ENCODE data around the gene NAV3. TPM values are rescaled to one million over a fixed set of nuclear protein-coding genes. Genes with fewer than 3 reads are reported as not detected.
A peak's percentile ranks its signal among the peaks of the same experiment; 100 is the strongest.

The NAV3 gene
- total and polyA plus RNA-seq, 2 of the 4 experiments (the other 2 are of a cell fraction): 25.5 to 106 TPM

GRCh38 chr12:78018171-78018910, 187.6 kb downstream of the NAV3 start:
- H3K27ac ChIP-seq (ENCODE audit: insufficient read depth, low read length): peak overlapping the region; percentile 81; the same call in 1 of the 2 replicates
- CTCF ChIA-PET: interaction anchor here (0.8 kb wide), 1 partner anchor 16 kb away, joined by 3 read pairs; no protein-coding TSS in a partner anchor
- peaks cover 5% of the 10 kb centered on the region; the same call in 1 of the 2 replicates for H4K20me1 ChIP-seq (ENCODE audit: insufficient read depth, low read length)

More at GRCh38 chr12:78018171-78018910, 187.6 kb downstream of the NAV3 start:
- Histone ChIP-seq H3K56ac (ENCODE audit: extremely low read depth, insufficient read depth, low read length) (no peak overlapping the region), H3K4me2 (ENCODE audit: low read depth, low read length) (peak overlapping the region; percentile 34), H3K23ac (ENCODE audit: low read depth, low read length) (no peak overlapping the region), H3K4me3 (ENCODE audit: insufficient read depth, low read depth, low read length) (no peak overlapping the region), H3K79me1 (ENCODE audit: low read depth in 1 of 2, low read length in 2 of 2) (peaks cover 27 to 40% of the 10 kb centered on the region in 2 experiments), H3K18ac (ENCODE audit: low read depth, low read length) (peak overlapping the region; percentile 71), H3K4me1 (ENCODE audit: control insufficient read depth, insufficient read depth, low read length) (peaks cover 5% of the 10 kb centered on the region), H3K14ac (replicated peaks; ENCODE audit: low read depth, low read length) (no peak overlapping the region), H2BK20ac (ENCODE audit: low read depth, low read length) (no peak overlapping the region), H2AK9ac (replicated peaks; ENCODE audit: low read depth, low read length, poor library complexity) (no peak overlapping the region), H2AFZ (replicated peaks; ENCODE audit: low read length, poor library complexity) (no peak overlapping the region), H3K27me3 (ENCODE audit: control insufficient read depth, insufficient read depth, low read length) (no peaks in the 10 kb centered on the region), H2BK5ac (ENCODE audit: low read depth, low read length, poor library complexity, severe bottlenecking) (peak overlapping the region; percentile 40), H3K4ac (ENCODE audit: low read depth, low read length) (no peak overlapping the region), H3K9ac (ENCODE audit: low read depth, low read length) (0 out of 2 replicates have a peak overlapping the region, but pooled peaks have one; percentile 36), H2BK120ac (ENCODE audit: low read depth, low read length) (no peak overlapping the region), H4K91ac (ENCODE audit: insufficient read depth, low read depth, low read length) (no peak overlapping the region), H4K5ac (ENCODE audit: low read depth, low read length) (peak overlapping the region; percentile 59; the same call in 1 of the 2 replicates), H2BK15ac (ENCODE audit: low read depth, low read length) (no peak overlapping the region), H4K8ac (ENCODE audit: low read depth in 2 of 2, low read length in 2 of 2) (no peak overlapping the region), H3K36me3 (ENCODE audit: control insufficient read depth, insufficient read depth, low read length) (no peaks in the 10 kb centered on the region), H3K9me3 (ENCODE audit: control insufficient read depth, insufficient read depth, low read length) (no peaks in the 10 kb centered on the region), H3K9me1 (ENCODE audit: insufficient read depth, low read length) (no peaks in the 10 kb centered on the region; the same call in none of the 2 replicates), H2AK5ac (ENCODE audit: low read depth, low read length) (no peak overlapping the region)
- POLR2A ChIA-PET (ENCODE audit: unreplicated experiment): no interaction called here
- no peak for TF ChIP-seq ELK1 (IDR thresholded peaks at IDR 0.05; ENCODE audit: borderline replicate concordance, low read depth, low read length)
- no peak for TF ChIP-seq RAD21 (IDR thresholded peaks at IDR 0.05; ENCODE audit: low read length)
- WGBS, 2 experiments (ENCODE audit: extremely low coverage in 2 of 2, insufficient read length in 1 of 2): no CpG with 5 or more reads among the region's 4 CpGs
- dilution Hi-C loops (cut with HindIII; ENCODE audit: low sequenced_read_pairs, unreplicated experiment) (no loop called here), in situ Hi-C loops (cut with MboI; ENCODE audit: low sequenced_read_pairs) (no loop called here), intact Hi-C loops (cut with micrococcal nuclease) (no loop called here)
- ATAC-seq (ENCODE audit: low read depth) (peak; percentile 77), DNase-seq (peak; percentile 66)
- BruUV-seq (replicated peaks): no TSS peak

All from IMR-90 (cell line).